GM21381 (cell line): Measurements from ENCODE around the gene TMEM196.

Experiments
- ATAC-seq: cut with Tn5 transposase; IDR thresholded peaks from one replicate; pipeline ENCODE4 v1.9.1; 2021; ENCODE audit warnings: mild to moderate bottlenecking, moderate library complexity; ENCODE audit not compliant: unreplicated experiment

TMEM196 gene

DNA sequence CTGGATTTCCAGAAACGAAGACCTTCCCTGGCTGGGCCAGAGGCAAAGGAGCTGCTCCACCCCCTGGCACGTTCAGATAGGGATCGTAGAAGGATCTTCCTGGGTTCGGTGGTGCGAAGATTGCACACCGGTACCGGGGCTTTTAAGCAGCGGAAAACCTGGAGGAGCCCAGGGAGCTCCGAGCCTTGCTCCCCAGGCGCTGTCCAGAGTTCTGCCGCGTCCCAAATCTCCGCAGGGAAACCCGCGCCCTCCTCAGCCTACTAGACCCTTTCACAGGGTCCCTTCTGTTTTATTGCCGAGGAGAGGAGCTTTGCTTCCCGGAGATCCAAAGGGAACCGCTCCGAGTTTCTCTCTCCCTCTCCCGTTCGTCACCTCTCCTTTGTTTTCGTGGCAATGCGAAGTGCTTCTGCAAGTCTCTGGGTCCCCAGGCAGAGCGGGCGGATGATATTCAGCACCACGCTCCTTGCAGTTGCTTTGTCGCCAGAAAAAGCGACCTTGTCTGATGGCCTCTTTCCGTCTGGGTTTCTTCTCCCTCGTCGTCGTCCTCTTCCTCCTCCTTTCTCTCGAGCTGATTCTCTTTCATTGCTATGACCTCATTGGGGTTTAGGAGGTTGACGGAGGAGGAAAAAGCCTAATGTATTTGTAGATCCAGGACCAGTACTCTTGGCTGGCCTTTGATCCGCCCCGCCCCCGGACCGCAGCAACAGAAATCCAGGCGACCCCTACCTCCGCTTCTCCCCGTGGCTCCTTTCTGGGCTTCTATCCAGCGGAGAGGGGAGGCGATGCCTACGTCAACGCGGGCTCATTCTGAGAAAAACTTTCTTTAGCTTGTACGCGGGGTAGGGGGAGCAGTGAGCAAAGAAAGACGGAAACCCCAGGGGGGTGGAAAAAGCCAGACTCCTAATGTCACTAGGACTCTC is at the start of gene TMEM196:
TSS of gene TMEM196 (minus strand) at position 777 of the 920 bp plus-strand sequence. CDS start 921 bp downstream, outside the sequence.
- ATAC-seq: no peak

DNA sequence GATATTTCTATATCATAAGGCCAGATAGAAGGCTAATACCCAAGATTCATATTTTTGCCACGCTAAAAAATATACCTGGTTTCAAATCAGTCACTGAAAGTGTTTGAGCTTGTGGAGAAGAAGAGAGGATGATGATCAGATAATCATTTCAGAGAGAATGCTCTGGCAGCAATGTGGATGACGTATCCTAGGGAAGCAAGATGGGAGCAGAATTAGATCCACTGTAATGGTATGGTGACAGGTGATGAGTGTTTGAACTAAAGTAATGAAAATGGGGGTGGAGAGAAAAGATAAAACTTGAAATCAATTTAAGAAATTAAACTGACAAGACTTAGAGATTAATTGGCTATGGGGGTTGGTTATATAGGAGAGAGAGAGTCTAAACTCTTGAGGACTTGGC is 42.7 kb upstream of the TMEM196 start:
- ATAC-seq: no peak

GRCh38 chr7:19815546-19815945 is 42.1 kb upstream of the TMEM196 start:
- no peak for ATAC-seq

DNA sequence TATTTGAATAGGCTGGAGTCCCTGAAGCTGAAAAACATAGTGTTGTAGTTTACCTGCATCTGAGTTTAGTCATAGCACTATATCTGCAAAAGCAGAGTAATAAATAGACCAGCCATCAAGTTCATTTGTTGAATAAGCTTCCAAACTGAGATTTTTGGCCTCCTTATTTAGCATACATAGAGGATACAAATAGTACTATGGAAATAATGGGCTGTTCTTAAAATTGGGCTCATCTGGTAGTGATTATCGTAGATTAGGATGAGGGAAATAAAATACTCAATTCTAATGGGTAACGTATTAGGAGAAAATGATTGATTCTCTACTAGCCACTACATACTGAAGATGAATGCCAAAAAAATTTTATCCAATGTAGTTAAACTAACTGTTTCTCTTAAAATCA is 41.4 kb upstream of the TMEM196 start:
- ATAC-seq: no peak

DNA sequence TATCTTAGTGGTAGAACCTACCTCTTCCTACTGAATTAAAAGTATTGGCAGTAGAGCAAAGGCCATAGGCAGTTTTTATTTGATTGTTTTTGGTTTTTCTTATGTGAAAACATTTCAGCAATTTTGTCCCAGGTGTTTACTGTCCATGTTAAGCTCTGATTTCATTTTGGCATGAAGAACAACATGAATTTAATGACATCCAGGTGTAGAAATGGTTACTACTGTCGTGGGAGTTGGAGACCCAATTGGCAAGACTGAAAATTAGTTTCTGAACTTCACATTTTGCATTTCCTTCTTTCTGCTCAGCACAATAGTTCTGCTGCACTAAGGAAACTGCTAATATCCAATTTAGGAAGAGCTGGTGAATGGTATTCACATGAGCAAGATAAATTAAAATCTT is 38.0 kb upstream of the TMEM196 start:
- ATAC-seq: no peak

DNA sequence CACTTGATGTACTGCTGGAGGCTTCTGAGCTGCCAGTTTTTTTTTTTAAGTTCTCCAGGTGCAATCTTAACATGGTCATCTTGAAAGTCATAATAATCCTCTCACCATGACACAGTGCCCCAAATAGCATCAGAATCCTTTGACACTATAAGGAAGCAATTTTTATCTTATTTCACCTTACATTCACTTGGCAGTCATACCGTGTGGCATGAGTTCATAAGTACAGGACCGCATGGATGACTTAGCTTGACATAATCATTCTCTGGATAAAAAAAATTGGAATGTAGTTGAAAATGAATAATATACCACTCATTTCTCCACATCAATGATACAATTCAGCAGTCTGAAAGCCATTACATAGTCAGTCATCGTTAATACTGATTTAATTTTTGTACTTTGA is 25.6 kb upstream of the TMEM196 start:
- no peak for ATAC-seq

DNA sequence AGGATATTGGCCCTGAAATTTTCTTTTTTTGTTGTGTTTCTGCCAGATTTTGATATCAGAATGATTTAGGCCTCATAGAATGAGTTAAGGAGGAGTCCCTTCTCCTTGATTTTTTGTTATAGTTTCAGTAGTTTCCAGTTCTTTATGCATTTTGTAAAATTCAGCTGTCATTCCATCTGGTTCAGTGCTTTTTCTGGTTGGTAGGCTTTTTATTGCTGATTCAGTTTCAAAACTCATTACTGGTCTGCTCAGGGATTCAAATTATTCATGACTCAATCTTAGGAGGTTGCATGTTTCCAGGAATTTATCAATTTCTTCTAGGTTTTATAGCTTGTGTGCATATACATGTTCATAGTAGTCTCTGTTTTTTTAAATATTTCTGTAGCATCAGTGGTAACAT is 10.1 kb upstream of the TMEM196 start:
- no peak for ATAC-seq

GRCh38 chr7:19776981-19777380 is 3.6 kb upstream of the TMEM196 start:
- ATAC-seq: no peak

DNA sequence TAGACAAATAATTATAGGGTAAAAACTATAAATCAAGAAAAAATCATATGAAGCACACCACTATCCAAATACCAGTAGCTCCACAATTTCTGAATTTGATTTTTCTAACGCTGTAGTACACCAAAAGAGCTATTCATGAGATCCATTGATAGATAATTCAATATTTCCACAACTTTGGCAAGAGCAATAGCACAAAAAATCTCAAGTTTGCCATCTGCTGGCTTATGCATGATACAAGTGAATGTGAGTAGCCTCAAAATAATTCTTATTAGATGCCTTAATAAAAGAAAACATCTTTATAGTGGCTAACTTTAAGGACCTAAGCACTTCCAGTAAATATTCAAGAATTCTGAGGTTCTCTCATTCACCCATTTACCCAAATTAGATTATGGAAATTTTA is 2.2 kb upstream of the TMEM196 start:
- no peak for ATAC-seq

DNA sequence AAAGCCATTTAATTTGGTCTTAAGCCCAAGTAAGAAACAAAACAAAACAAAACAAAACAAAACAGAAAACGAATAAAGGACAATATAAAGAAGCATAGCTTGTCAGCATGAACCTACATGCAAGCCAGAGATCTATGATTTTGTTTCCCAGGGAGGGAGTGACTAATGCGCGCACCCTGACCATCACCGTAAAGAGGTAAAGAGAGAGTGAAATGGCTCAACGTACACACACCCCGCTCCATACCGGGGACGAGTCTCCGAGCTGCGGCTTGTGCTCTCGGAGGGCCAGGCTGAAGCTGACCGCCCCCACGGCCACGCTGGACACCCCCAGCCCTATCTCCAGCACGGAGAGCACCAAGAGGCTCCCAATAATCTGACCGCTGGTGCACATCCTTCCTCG is 1.1 kb downstream of the TMEM196 start:
- no peak for ATAC-seq

- ATAC-seq: no peak
These were observed 10.8 kb downstream of the TMEM196 start for GRCh38 chr7:19762631-19763030.

DNA sequence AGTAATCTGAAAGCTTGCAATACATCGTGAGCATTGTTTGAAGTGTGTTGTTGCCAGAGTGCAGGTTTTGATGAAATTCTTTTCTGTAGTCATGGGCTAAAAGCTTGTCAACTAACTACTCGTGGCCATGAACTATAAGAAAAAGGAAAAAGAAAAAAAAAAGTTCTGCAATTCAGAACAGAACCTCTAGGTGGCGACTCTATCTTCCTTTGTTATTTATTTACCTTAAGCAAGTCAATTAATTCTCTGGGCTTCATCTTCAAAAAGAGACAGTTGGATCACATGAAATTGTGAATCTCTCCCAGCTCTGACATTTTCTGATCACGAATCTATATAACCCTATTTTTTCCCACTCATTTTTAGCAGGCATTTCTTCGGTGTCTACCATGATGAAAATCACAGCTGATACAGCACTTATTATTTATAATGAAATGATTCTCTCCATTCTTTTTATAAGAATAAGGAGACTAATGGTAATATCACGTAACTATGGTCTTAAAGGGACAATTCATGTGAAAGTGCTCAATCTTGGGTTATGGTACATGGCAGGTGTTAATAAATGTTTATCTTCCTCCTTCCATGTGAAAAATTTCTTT is 18.8 kb downstream of the TMEM196 start:
- ATAC-seq: no peak

DNA sequence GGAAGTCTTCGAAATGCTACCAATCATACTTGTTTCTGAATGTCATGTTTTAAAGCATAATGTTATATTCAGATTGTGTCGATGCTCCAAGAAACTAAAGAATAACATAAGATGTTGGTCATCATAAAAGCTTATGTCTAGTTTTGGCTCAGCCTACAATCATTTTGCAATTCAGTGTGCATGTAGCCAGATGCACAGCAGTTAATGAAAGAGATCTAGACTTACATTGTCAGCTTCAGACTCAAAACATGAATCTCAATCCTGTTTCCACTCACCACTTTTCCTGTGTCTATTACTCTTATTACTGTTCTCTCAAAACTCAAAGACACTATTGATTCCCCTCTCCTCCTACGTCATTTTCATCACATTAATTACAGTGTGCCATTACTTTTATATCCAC is 21.4 kb downstream of the TMEM196 start:
- no peak for ATAC-seq

DNA sequence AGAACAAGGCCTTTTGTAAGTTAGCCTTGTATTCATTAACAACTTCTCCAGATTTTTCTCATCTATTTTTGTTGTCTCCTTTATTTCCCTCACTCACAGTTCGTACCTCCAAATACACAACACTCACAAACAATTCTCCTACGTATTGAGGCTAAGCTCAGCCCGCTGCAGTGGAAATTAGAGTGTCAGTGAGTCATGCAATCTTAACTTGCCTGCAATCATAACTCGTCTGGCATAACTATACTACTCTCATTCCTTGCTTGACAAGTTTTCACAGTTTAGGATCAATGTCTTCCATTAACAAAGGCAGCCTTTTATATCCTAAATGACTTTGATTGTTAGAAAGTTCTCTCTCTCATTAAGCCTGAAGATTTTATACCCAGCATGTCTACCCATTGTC is 23.8 kb downstream of the TMEM196 start:
- ATAC-seq: no peak

- no peak for ATAC-seq
These were observed 25.6 kb downstream of the TMEM196 start for GRCh38 chr7:19747740-19748339.

GRCh38 chr7:19744075-19744474 is 29.3 kb downstream of the TMEM196 start:
- no peak for ATAC-seq

DNA sequence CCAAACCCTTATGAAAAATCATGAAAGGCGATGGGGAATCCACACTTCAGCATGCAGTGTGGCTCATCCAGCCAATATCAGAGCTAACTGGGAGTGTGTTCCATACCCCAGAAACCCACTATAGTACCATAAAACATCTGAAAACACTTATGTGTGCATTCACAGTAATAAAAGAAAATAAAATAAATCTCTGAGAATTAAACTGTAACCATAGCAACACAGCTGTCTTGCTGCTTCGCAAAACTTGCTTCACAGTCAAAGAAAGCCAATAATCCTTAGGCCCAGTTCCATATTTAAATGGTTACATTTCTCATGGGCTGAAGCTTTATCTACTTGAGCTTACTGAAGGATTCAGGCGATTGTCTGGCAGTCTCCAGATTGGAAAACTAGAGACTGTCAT is 44.7 kb downstream of the TMEM196 start:
- no peak for ATAC-seq

GRCh38 chr7:19725770-19726169 is 47.6 kb downstream of the TMEM196 start:
- ATAC-seq: no peak

DNA sequence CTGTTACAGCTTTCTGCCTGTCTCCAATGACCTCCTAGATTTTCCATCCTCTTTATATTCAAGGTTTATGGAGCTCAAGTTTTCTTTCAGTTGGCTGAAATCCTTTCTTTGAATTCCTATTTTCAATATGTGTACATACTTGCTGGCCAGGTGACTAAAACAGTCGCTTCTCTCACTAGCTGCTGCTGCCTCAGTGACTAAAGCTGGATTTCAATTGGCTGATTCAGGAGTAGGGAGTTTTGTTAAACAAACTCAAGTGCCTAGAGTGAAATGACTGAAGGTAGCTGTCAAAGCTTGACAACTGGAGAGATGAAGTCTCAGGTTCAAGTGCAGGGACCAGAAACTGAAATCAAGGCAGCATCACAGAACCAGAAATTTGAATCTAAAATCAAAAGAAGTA is 57.9 kb downstream of the TMEM196 start:
- no peak for ATAC-seq

- no peak for ATAC-seq
These were observed 59.7 kb downstream of the TMEM196 start for GRCh38 chr7:19713676-19714075.

GRCh38 chr7:19709249-19709578 is 64.2 kb downstream of the TMEM196 start:
- no peak for ATAC-seq
